ENCODE data around the gene GATM. TPM values are rescaled to one million over a fixed set of nuclear protein-coding genes. Genes with fewer than 3 reads are reported as not detected.
A peak's percentile ranks its signal among the peaks of the same experiment; 100 is the strongest.

The GATM gene
- total and polyA plus RNA-seq, 2 of the 8 experiments (the other 6 are each of a cell fraction or from before 2014, with no cell fraction given), result 10.2 to 15.1 TPM

GRCh38 chr15:45326280-45326679, 52.1 kb downstream of the GATM start:
- ChIA-PET POLR2A (ENCODE audit: partially characterized antibody) (interaction anchor here (1.1 to 1.3 kb wide), 2 partner anchors 12 to 64 kb away, joined by 3 read pairs; no protein-coding TSS in a partner anchor), CTCF (ENCODE audit: partially characterized antibody) (interaction anchor here (0.7 to 2.2 kb wide), 9 partner anchors 10 to 248 kb away, joined by 3 to 7 read pairs (median 3); no protein-coding TSS in a partner anchor)
- no peak overlapping the region for H2BK120ac ChIP-seq (replicated peaks; ENCODE audit: low read depth, low read length)
- no peaks in the 10 kb centered on the region for H3K79me2 ChIP-seq (ENCODE audit: control insufficient read depth in 1 of 2, insufficient read depth in 2 of 2, low read length in 2 of 2)
- no peak overlapping the region for H2BK15ac ChIP-seq (ENCODE audit: low read length)
- no peak overlapping the region for H2BK12ac ChIP-seq (ENCODE audit: low read depth, low read length)
- H2AFZ ChIP-seq (ENCODE audit: low read length), result peak overlapping the region; percentile 78; the same call in 1 of the 2 replicates
- H2BK20ac ChIP-seq (ENCODE audit: low read length), result no peak overlapping the region
- FAIRE-seq (peak; percentile 66), DNase-seq (ENCODE audit: low read depth in 1 of 2, low spot score in 2 of 2) (no peak)
- WGBS, 2 experiments (ENCODE audit: extremely low coverage in 1 of 2, insufficient coverage in 1 of 2, insufficient read length in 1 of 2, insufficient replicate concordance in 2 of 2, low coverage in 1 of 2, low lambda C conversion rate in 2 of 2, missing lambda C conversion rate in 1 of 2), result 76% methylated on average over 5 of the region's 5 CpGs; no CpG with 5 or more reads in 1 of the 2 experiments
- H3K4me1 ChIP-seq (replicated peaks in 1 of 4; ENCODE audit: control insufficient read depth in 3 of 4, insufficient read depth in 4 of 4, low read length in 3 of 4), result peaks cover 0 to 5% (median 2%) of the 10 kb centered on the region in 4 experiments; a peak in 3 of 7 replicates
- H3K36me3 ChIP-seq (ENCODE audit: control insufficient read depth in 2 of 4, insufficient read depth in 4 of 4, low read length in 3 of 4), result no peaks in the 10 kb centered on the region
- no peak overlapping the region for H2AK5ac ChIP-seq (ENCODE audit: low read depth, low read length)
- TF ChIP-seq POU5F1 (IDR thresholded peaks at IDR 0.05; ENCODE audit: low read depth, low read length), result 0 out of 2 replicates have a peak, but pooled peaks have one; percentile 31
- TF ChIP-seq TEAD4 (IDR thresholded peaks at IDR 0.05; ENCODE audit: low read depth, low read length), result no peak
- H4K5ac ChIP-seq (ENCODE audit: insufficient read length, low read depth, low read length), result no peak overlapping the region
- H3K14ac ChIP-seq (ENCODE audit: insufficient read length), result no peak overlapping the region
- H3K4me3 ChIP-seq (ENCODE audit: extremely low read depth in 1 of 4, insufficient read depth in 2 of 4, low read depth in 3 of 4, low read length in 4 of 4), result no peak overlapping the region; a peak in 1 of 8 replicates
- no peak overlapping the region for H3K56ac ChIP-seq (replicated peaks; ENCODE audit: insufficient read length, low read depth, low read length)
- H3K4ac ChIP-seq (replicated peaks; ENCODE audit: insufficient read length, low read depth, low read length), result no peak overlapping the region
- H3K9me3 ChIP-seq (ENCODE audit: insufficient read depth in 2 of 2, low read depth in 1 of 2, low read length in 1 of 2), result no peaks in the 10 kb centered on the region
- H2BK5ac ChIP-seq (ENCODE audit: low read depth, low read length), result no peak overlapping the region
- H4K8ac ChIP-seq (ENCODE audit: extremely low read depth, insufficient read depth, low read length), result peak overlapping the region; percentile 51; the same call in 1 of the 2 replicates
- no peak overlapping the region for H3K18ac ChIP-seq (ENCODE audit: extremely low read depth, low read length)
- no peaks in the 10 kb centered on the region for H3K27me3 ChIP-seq (replicated peaks in 1 of 4; ENCODE audit: control insufficient read depth in 3 of 4, extremely low read depth in 1 of 4, insufficient read depth in 3 of 4, low read length in 3 of 4)
- no peak overlapping the region for H4K91ac ChIP-seq (replicated peaks; ENCODE audit: insufficient read length, low read length)
- H4K20me1 ChIP-seq (replicated peaks in 1 of 2; ENCODE audit: control insufficient read depth in 1 of 2, insufficient read depth in 2 of 2, low read length in 2 of 2), result no peaks in the 10 kb centered on the region
- no peaks in the 10 kb centered on the region for H3K79me1 ChIP-seq (ENCODE audit: low read depth, low read length)
- H3K23ac ChIP-seq (ENCODE audit: insufficient read length), result no peak overlapping the region
- no peak overlapping the region for H3K9ac ChIP-seq (replicated peaks in 1 of 4; ENCODE audit: extremely low read depth in 1 of 4, low read depth in 3 of 4, low read length in 3 of 4)
- H3K23me2 ChIP-seq (ENCODE audit: low read depth, low read length), result no peaks in the 10 kb centered on the region
- H3K4me2 ChIP-seq (ENCODE audit: insufficient read depth in 1 of 2, low read depth in 2 of 2, low read length in 2 of 2), result peak overlapping the region in 1 of 2 experiments; percentile 47; a peak in 2 of 4 replicates
- H3K27ac ChIP-seq (ENCODE audit: low read depth, low read length), result no peak overlapping the region

Measured in H1 (cell line).